ENCODE data around the gene PTPRJ.

DNA sequence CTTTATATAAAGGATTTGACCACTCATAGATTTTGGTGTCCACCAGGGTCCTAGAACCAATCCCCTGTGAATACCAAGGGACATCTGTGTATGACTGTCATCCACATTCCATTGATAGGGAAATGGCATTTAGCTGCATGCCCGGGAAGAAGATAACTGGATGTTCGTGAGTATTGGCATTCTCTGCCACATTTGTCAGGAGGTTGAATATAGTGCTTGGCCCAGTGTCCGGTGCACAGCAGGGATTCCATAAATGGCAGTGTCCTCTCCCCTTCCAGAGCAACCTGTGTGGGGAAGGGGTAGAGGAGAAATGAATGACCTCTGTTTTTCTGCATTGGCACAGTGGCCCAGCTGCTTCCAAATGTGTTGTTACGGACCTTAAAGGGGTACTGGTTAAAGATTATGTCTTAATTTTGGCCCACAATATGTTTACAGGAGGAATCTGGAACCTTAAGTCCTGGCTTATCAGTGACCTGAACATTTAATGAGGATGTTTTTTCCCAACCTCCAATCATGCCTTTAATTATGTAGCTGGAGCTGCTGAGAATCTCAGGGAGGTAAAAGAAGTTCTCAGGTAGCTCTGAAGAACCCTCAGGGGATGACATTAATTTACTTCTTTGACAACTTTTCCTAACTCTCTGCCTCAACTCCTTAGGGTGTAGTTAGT, 202.6 kb downstream of the PTPRJ start:
- TF ChIP-seq, protein P1, sequence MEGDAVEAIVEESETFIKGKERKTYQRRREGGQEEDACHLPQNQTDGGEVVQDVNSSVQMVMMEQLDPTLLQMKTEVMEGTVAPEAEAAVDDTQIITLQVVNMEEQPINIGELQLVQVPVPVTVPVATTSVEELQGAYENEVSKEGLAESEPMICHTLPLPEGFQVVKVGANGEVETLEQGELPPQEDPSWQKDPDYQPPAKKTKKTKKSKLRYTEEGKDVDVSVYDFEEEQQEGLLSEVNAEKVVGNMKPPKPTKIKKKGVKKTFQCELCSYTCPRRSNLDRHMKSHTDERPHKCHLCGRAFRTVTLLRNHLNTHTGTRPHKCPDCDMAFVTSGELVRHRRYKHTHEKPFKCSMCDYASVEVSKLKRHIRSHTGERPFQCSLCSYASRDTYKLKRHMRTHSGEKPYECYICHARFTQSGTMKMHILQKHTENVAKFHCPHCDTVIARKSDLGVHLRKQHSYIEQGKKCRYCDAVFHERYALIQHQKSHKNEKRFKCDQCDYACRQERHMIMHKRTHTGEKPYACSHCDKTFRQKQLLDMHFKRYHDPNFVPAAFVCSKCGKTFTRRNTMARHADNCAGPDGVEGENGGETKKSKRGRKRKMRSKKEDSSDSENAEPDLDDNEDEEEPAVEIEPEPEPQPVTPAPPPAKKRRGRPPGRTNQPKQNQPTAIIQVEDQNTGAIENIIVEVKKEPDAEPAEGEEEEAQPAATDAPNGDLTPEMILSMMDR (IDR thresholded peaks at IDR 0.05; ENCODE audit: extremely low read depth in 1 of 2, insufficient read depth in 1 of 2, low read depth in 1 of 2, low read length in 2 of 2): no peak
- TF ChIP-seq POLR2A (IDR thresholded peaks at IDR 0.05; ENCODE audit: low read depth, low read length) (no peak), JUN (IDR thresholded peaks at IDR 0.05; ENCODE audit: borderline replicate concordance, insufficient read depth, insufficient read length, low read depth) (no peak), EZH2 (IDR thresholded peaks at IDR 0.05; ENCODE audit: borderline replicate concordance, low read depth, low read length, severe bottlenecking) (no peak)

Measured in endothelial cell of umbilical vein (primary cell).